ENCODE measurements around the gene LRP1B.

Gene LRP1B

DNA sequence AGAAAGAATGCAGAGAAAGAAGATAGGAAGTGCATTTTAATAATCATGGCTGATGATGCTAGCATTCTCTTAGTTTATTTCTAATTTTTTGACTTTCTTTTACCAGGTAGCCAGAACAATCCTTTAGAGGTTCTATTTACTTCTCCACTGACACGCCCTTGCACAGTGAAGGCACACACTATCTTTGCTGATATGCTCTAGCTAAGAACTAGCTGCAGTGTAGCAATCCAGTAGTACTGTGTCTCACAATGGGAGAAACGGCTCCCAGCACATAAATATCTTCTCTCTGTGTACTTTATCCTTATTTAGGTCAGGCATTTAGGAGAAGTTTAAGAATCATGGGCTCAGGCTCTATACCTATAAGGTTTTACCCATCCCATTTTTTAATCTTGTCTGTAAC lies 1005.4 kb downstream of the LRP1B start:
- no peak for DNase-seq (ENCODE audit: low spot score)

DNA sequence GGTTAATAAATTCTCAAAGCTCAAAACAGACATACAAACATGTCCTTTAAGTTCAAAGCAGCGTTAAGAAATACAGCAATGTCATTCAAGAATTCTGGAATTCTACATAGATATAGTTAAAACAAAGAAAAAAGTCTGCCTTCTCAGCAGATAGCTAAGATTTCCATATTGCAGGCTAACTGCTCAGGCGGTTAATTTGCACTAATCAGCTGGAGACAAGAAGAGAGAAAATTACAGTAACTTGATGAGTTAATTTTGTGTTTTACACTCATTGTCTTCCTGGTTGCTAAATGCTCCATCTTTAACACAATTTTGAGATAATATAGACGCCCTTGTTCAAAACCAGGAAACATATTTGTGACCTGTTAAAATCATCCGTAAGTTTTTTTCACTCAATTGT lies 1012.0 kb downstream of the LRP1B start:
- no peak for DNase-seq (ENCODE audit: low spot score)

DNA sequence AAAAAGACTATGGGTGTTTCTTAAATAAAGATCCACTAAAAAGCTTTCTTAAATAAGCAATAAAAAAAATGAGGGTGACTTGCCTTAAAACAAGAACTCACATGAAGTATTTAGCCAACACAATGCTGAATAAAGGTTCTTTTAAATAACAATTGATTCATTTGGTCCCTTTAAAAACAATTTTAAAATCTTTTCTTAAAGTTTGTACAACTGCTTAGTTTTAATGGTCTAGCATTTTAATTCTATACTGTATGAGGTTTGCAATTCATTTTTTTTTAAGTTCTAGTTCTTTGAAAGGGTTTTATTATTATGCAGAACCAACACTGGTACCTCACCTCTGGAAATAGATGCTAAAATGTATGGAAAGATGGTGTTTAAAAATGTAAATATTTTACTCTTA lies 1017.5 kb downstream of the LRP1B start:
- no peak for DNase-seq (ENCODE audit: low spot score)

DNA sequence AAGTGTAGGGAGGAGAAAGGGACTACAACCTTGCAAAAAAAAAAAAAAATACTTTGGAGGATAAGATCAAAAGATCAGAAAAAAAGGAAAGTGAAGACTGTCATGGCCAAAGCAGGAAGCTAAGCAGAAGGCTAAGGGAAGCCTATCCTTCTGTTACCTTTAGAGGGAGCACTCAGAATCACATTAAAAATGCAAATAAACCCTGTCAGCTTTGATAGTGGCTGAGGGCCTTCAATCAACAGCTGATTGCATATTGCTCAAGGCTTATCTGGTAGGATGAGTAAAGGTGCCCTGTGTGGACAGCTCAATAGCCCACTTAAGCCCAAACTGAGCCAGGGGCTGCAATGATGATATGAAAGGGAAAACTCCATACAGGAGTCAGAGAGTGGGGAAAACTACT lies 1021.2 kb downstream of the LRP1B start:
- no peak for DNase-seq (ENCODE audit: low spot score)

DNA sequence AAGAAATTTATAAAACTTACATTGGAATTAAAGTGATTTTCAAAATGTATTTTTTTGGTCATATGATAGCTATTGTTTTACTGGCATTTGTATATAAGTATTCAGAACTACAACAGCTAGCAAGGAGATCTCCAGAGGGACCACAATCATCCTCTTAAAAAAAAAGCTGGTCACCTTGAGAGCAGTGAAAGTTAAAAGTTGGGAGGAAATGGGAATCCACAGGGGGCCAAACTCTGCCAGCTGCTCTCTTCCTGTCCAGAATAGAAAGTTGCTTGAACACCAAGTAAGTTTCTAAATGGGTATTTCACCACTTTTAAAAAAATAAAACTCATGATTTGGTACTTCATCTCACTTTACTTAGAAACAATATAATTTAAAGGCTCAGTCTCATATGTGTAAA lies 1025.1 kb downstream of the LRP1B start:
- no peak for DNase-seq (ENCODE audit: low spot score)

DNA sequence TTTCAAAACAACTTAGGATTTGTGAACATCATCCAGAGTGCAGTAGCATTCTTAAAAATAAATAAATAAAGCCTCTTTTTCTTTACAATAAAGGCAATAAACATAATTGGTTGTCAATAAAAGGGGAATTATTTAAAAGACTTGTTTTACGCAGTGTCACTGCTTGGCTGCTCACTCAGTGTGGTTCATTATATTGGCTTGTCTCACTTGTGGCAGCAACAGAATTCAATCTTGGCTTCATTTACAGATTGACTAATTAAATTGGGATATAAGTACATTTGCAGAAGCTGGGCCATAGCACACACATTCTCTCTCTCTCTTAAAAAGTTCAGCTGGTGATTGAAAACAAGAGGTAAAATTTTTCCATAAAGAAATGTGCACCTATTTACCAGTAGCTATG lies 1027.6 kb downstream of the LRP1B start:
- DNase-seq (ENCODE audit: low spot score), result no peak

DNA sequence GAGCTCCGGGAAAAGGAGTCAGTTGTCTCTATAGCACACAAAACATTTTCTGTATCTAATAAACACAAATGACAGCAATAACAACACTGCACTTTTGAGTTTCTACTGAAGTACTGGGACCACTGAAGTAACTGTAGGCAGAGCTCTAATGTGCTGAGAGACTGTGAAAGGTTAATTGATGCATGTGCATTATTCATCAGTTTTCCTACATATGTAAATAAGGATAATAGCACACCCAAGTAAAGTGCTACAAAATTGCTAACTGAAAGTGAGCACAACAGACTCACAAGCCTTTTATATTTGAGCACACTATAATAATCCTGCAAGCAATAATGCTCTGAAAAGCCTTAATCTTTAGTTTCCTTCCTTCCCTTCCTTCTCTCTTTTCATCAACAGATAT lies 1051.6 kb downstream of the LRP1B start:
- no peak for DNase-seq (ENCODE audit: low spot score)

DNA sequence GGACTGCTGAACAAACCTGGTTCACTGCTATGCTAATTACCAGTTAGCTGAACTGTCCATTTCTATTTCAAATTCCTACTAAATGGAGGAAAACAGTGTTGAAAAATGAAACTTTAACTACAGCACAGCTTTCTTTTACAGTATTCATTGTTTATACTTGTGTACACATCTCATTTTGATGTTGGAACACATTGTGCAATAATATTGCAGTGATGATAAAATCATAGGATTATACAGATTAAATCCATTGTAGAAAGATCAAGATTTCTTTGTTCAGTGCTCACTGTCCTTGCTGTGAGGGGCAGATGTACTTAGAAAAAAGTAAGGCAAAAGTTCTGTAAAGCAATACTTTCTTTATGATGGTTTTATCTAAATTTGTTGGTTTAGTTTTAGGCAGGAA lies 1055.1 kb downstream of the LRP1B start:
- DNase-seq (ENCODE audit: low spot score), result no peak

DNA sequence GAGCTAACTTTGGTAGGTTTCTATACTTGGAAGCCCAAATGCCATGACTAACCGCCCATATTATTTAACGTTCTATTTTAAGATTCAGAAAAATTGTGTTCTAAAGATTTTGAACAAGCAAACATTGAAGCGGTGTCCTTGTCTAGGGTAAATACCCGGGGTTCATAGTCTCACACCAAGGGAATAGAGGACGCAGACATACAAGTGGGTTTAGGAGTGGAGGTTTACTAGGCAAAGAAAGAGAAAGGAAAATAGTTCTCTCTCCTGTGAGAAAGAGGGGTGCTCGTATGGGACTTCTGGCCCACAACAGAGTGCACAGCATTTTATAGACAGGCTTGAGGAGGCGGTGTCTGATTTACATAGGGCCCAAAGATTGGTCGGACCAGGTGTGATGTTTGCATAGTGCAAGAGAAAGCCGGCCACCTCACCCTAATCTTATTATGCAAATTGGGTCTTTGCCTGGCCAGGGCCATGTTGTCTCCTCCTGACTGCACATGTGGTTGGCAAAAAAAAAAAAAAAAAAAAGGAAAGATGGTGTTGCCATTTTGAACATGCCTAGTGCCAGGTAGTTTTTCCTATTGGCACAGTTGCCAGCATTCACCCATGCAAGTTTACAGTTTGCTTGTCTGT lies 1062.6 kb downstream of the LRP1B start:
- no peak for DNase-seq (ENCODE audit: low spot score)

DNA sequence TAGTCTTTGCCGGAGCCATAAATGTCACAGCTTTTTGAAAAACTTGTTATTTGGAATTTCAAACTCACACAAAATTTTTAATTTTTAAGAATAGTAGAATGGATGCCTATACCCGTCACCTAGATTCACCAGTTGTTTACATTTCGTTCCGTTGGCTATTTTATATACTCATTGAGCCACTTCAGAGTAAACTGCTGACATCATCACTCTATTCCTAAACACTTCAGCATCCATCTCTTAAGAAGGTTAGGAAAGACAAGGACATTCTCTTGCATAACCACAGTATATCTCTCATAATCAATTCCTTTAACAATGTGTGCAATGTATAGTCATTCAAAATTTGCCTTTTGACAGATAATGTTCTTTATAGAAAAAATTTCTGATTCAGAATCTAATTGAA lies 1065.8 kb downstream of the LRP1B start:
- no peak for DNase-seq (ENCODE audit: low spot score)

DNA sequence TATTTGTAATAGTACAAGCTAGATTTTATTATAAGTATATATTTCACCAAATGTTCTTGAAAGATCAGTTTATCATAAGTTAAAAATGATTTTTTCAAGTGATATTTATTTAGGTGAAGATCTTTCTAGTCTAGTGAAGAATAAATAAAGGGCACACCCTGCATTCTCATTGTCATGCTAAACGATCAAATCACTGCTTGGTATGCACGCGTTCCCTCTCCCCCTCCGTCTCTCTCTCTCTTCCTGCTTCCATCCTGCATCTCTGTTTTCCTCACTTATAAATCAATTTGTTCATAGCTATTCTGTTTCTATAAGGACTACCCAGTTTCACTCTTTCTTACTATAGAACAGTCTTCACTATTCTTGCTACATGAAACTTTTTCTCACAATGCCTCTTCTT lies 1067.4 kb downstream of the LRP1B start:
- DNase-seq (ENCODE audit: low spot score), result no peak

DNA sequence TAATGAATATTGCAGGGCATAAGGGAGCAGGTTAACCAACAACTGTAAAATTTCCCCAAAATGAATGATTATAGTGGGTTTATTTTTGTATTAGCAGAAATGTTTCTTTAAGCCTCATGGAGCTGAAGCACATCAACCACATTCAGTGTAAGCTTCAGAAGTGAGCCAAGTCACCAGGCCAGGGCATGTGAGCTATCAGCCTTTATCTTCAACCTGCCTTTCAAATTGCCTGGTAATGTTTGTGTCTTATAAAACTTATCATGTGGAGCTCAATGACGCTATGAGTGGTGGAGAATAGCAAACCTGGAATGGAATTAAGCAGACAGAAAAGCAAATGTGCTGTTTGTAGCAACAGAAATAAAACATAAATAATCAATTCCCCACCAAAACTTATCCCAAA lies 1068.4 kb downstream of the LRP1B start:
- no peak for DNase-seq (ENCODE audit: low spot score)

DNA sequence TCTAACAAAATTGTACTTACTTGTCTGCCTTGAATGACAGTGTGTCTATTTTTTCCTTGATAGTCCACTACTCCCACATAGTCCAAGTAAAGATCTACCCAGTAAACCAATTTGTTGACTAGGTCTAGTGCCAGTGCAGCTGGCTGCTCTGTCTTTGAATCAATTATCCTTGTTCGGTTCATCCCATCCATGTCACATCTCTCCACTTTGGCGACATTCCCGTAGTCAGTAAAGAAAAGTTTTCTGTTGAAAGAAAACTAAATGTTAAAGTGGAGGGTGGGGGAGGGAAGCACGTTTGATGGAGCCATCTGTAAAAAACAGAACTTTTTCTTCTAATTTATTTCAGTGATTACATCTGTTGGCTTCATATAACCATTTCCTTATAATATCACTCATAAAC lies 1068.8 kb downstream of the LRP1B start:
- no peak for DNase-seq (ENCODE audit: low spot score)

DNA sequence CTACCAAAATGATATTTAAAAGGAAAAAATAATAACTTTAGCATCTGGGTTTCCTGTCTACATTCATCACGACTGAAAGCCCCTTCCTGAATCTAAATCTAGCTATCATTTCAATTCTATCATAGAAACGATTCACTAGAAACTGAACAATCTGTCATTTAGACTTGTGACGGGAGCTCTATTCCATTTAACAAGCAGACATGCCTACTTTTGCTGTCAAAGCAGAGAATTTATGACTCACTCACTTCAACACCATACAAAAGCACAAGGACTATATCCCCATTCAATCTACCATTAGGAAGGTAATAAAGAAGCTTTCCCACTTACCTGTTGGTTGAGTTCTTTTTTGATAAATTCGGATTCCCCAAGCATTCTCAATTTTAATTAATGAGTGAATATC lies 1072.3 kb downstream of the LRP1B start:
- DNase-seq (ENCODE audit: low spot score), result no peak

DNA sequence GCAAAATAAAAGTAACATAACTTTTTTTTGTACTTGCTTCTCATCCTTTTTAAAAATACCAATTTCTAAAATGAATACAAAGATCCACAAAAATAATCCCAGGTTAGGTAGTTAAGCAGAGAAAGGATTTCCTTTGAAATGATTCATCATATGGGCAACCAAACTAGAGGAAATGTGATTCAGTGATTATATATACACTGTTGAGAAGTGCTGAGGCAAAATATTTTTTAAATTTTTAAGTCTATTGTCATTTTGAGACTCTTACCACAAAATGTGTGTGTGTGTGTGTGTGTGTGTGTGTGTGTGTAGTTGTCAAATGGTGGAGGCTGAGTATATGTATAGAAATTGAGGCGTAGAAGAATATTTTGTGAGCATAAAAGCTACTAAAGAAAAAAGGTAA lies 1075.3 kb downstream of the LRP1B start:
- peak; percentile 6 for DNase-seq (ENCODE audit: low spot score)

DNA sequence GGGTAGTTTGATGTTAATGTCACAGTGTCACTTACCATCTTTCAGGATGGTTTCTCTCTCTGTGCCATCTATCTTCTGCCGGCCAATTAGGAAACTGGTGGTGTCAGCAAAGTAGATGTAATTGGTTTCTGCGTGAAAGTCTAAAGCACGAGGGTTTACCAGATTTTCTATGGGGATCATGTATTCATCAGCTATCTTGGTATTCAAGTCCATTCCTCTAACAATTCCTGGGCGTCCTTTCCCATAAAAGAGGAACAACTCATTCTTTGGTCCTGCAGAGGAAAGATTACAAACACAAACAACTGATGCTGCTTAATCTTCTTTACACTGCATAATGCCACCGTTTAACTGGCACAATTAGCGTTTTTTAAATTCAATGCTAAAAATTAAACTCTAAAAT lies 1081.9 kb downstream of the LRP1B start:
- DNase-seq (ENCODE audit: low spot score), result no peak

DNA sequence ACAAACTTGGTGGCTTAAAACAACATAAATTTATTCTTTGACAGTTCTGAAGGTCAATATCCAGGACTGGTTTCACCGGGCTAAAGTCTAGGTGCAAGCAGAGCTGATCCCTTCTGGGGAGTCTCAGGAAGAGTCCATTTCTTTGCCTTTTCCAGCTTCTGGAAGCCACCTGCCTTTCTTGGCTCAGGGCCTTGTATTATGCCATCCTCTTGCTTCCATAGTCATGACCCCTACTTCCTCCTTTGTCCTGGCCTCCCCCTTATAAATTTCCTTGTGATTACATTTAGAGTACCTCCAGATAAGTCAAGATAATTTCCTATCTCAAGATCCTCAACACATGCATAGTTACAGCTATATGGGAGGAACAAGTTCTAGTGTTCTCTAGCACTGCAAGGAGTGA lies 1089.5 kb downstream of the LRP1B start:
- no peak for DNase-seq (ENCODE audit: low spot score)

DNA sequence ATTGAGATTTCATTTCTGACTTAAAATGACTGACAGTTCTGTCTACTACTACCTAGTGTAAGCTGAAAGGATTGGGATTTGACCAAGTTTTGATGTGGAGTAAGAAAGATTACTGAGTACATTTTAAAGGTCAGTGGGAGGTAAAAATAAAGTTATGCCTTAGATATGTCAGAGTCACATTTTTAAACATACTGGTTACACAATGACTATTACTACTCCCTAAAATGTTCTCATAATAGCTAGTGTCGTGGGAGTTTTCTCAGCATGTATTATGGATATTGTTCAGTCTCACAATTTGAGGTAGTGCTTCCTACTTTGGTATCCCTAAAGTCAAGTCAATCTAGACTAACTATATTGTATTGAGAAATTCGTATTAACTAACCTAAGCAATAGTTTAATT lies 1092.5 kb downstream of the LRP1B start:
- DNase-seq (ENCODE audit: low spot score), result no peak

DNA sequence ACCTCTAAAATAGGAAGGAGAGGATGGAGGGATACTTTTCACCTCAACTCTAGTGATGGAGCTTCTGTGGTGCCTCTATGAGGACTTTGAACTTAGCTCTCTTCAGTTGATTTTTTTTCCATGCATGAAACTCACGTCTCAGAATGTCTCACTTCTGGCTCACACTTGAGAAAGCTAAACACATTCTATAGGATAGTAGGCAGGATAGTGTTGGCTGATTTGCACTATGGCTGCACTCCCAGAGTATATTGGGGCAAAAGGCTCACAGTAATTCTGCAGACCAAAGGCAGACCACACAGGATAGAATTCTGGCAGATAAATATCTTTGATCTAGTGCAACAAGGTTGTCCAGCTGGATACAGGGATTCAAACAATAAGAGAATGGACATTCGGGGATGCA lies 1093.5 kb downstream of the LRP1B start:
- DNase-seq (ENCODE audit: low spot score), result no peak

DNA sequence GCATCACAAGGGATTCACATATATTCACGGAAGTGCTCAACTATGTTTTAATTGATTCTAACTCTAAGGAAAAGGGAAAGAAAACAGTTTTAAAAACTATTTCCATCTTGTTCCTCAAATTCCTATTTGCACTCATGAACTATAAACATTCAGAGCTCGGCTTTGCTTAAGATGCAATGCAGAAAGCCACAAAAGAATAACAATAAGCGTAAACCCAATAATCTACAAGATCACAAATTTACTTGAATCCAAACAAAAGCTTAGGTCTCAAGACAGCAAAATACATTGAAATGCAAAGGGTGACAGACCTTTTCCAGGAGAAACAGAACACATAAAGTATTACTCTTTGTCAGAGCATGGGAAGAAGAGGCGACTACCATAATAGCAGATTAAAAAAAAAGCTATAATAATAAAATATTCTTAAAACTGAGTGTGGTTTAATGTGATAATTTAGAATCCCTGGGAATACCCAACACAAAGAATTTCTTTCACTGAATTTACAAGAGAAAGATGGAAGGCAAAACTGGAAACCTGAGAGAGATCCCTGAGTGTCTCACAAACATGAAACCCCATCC lies 1094.9 kb downstream of the LRP1B start:
- DNase-seq (ENCODE audit: low spot score), result no peak

DNA sequence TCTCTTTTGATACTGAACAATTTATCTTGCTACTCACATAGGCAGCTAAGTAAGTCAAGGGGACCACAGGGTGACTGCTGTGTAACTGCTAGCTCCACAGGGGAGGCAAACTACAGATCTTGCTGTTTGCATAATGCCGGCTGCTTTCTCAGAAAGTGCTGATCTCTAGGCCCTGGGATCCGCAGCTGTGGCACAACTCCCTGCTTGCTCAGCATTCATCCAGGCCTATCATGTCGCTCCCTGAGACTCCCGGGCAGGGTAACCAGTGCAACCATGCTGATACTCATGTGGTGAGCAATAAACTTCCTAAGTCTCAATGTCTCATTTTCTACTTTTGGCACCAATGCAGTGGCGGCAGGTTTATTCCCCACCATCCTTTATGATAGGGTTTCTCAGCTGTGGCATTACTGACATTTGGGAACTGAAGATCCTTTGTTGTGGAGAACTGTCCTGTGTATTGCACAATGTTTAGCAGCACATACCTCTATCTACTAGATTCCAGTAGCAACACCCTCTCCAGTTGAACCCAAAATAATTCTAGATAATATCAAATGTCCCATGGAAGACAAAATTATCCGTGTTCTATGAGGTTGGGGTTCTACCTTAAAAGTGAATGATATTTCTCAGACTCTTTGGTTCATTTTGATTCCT lies 1101.3 kb downstream of the LRP1B start:
- no peak for DNase-seq (ENCODE audit: low spot score)

DNA sequence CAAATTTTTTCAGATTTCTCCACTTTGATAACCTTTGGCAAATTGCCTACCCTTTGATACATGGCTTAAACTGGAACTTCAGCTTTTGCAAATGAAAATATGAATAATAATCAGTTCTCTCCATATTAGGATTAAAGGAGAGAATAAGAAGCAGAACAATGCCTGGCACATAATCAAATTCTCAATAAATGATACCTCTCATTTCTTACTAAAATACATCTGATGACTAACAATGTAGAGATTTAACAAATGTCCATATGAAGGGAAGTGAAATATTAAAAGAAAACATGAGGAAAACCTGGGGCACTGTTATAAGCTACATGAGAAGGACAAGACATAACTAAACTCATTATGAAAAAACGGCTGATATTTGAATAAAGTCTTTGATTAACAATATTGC lies 1103.6 kb downstream of the LRP1B start:
- no peak for DNase-seq (ENCODE audit: low spot score)

DNA sequence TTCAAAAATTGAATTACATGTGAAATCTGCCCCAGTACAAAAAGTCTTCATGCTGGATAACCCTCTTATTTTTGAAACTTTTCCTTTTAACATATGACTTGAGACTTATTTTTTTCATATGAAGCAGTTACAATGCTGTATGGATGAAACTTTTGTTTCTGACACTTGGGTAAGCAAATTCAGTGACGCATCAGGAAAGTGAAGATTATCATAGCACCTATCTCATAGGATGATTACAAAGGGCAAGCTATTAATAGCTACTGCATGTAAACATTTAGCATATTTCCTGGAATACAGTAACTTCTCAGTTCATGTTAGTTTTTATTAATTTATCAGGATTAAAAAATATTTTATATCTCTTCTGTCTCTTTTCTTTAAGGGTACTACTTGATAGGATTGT lies 1109.2 kb downstream of the LRP1B start:
- DNase-seq (ENCODE audit: low spot score), result no peak

DNA sequence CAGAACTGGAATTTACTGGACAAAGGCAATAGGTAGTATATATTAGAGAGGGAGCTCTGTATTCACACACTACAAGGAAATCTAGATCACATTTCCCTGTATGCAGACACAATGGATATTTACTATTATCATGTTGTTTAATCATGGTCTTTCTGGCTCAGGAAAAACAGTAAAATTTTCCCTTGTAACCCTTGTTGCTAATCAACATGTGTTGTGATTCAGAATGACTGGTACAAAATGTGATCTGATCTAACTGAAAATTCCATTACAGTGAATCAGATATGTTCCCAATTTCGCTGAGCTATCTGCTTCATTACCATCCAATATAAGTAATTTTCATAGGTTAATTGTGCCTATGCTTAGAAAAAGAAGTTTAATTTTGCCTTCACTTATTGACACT lies 1109.7 kb downstream of the LRP1B start:
- peak; percentile 28 for DNase-seq (ENCODE audit: low spot score)
